Activated T-cell treated with anti-CD3 and anti-CD28 coated beads, Interleukin-2, amount 50 U/mL, for 48 hours (primary cell): ENCODE results near the gene RIC8B.
"Not testable (repeated sequence)": the region's sequence is repeated elsewhere in the genome, so short reads cannot be mapped to it uniquely, and the experiment has no call there.

Experiments used
- DNase-seq, 2 experiments: peaks; one replicate each; pipeline ENCODE4 v3.0.0-alpha.2; 2020

Gene RIC8B

GRCh38 chr12:106910202-106910601 is 135.7 kb downstream of the RIC8B start:
- DNase-seq = no peak

- no peak for DNase-seq
Observed at GRCh38 chr12:106911581-106911980, 137.1 kb downstream of the RIC8B start.

GRCh38 chr12:106913456-106913855 is 139.0 kb downstream of the RIC8B start:
- DNase-seq = no peak

GRCh38 chr12:106914796-106915634 is 140.5 kb downstream of the RIC8B start:
- peak in 1 of 2 experiments; percentile 37 for DNase-seq

- peak; percentile 42 to 52 for DNase-seq
Observed at GRCh38 chr12:106915635-106916026, 141.1 kb downstream of the RIC8B start.

GRCh38 chr12:106917503-106917902 is 143.0 kb downstream of the RIC8B start:
- no peak for DNase-seq

- no peak for DNase-seq
Observed at GRCh38 chr12:106918746-106919145, 144.3 kb downstream of the RIC8B start.

- DNase-seq = no peak
Observed at GRCh38 chr12:106919910-106920544, 145.5 kb downstream of the RIC8B start.

GRCh38 chr12:106921976-106922375 is 147.5 kb downstream of the RIC8B start:
- not testable (repeated sequence) for DNase-seq

GRCh38 chr12:106923594-106923993 is 149.1 kb downstream of the RIC8B start:
- DNase-seq = not testable (repeated sequence)

GRCh38 chr12:106924268-106924861 is 149.9 kb downstream of the RIC8B start:
- no peak for DNase-seq

GRCh38 chr12:106926657-106927056 is 152.2 kb downstream of the RIC8B start:
- no peak for DNase-seq

GRCh38 chr12:106934277-106934676 is 159.8 kb downstream of the RIC8B start:
- DNase-seq = no peak
